HG03354 (cell line): ENCODE data around the gene HNRNPC.
"Not testable (repeated sequence)": the region's sequence is repeated elsewhere in the genome, so short reads cannot be mapped to it uniquely, and the experiment has no call there.

ENCODE experiments used
- ATAC-seq: cut with Tn5 transposase; IDR thresholded peaks from one replicate; pipeline ENCODE4 v1.9.1; 2021; ENCODE audit warnings: mild to moderate bottlenecking; ENCODE audit not compliant: unreplicated experiment, poor library complexity, severe bottlenecking

The HNRNPC gene

GRCh38 chr14:21200752-21201461 lies 68.3 kb downstream of the HNRNPC start:
- no peak for ATAC-seq

- ATAC-seq, result no peak
These were observed 69.4 kb downstream of the HNRNPC start for GRCh38 chr14:21199611-21200560.

- no peak for ATAC-seq
These were observed 71.6 kb downstream of the HNRNPC start for GRCh38 chr14:21197418-21198205.

GRCh38 chr14:21194597-21194996 lies 74.6 kb downstream of the HNRNPC start:
- no peak for ATAC-seq

- no peak for ATAC-seq
These were observed 76.2 kb downstream of the HNRNPC start for GRCh38 chr14:21192875-21193535.

GRCh38 chr14:21192447-21192822 lies 76.8 kb downstream of the HNRNPC start:
- no peak for ATAC-seq

- ATAC-seq, result peak; percentile 82
These were observed 77.3 kb downstream of the HNRNPC start for GRCh38 chr14:21191809-21192446.

GRCh38 chr14:21191261-21191808 lies 77.9 kb downstream of the HNRNPC start:
- ATAC-seq, result no peak

- ATAC-seq, result no peak
These were observed 83.8 kb downstream of the HNRNPC start for GRCh38 chr14:21185491-21185890.

GRCh38 chr14:21184254-21184653 lies 85.0 kb downstream of the HNRNPC start:
- no peak for ATAC-seq

GRCh38 chr14:21182166-21182565 lies 87.1 kb downstream of the HNRNPC start:
- ATAC-seq, result no peak

GRCh38 chr14:21171128-21171527 lies 98.1 kb downstream of the HNRNPC start:
- ATAC-seq, result no peak

GRCh38 chr14:21169573-21169972 lies 99.7 kb downstream of the HNRNPC start:
- no peak for ATAC-seq

- no peak for ATAC-seq
These were observed 101.2 kb downstream of the HNRNPC start for GRCh38 chr14:21168055-21168454.

- ATAC-seq, result not testable (repeated sequence)
These were observed 103.6 kb downstream of the HNRNPC start for GRCh38 chr14:21165670-21166069.

- ATAC-seq, result not testable (repeated sequence)
These were observed 104.1 kb downstream of the HNRNPC start for GRCh38 chr14:21165002-21165605.

- ATAC-seq, result no peak
These were observed 105.4 kb downstream of the HNRNPC start for GRCh38 chr14:21163871-21164291.

GRCh38 chr14:21162081-21162480 lies 107.2 kb downstream of the HNRNPC start:
- no peak for ATAC-seq
